Loucy (cell line): ENCODE data around the gene SPEM1.

Experiments used
- H2AFZ ChIP-seq: fragments of 200-600 bp; sonication (generic); 2 replicates; pipeline ENCODE4 v1.6.0; 2016; ENCODE audit warnings: antibody characterized with exemption, mild to moderate bottlenecking, low read length, moderate library complexity
- H3F3A ChIP-seq: fragments of 200-600 bp; 2 replicates; pipeline ENCODE4 v1.6.0; 2016; ENCODE audit warnings: antibody characterized with exemption, low read depth, mild to moderate bottlenecking
- H3K27me3 ChIP-seq: fragments of 200-600 bp; sonication (generic); 2 replicates; pipeline ENCODE4 v1.6.1; 2014; ENCODE audit warnings: low read length, mild to moderate bottlenecking; ENCODE audit not compliant: insufficient read depth, poor library complexity, severe bottlenecking
- H3K36me3 ChIP-seq: fragments of 200-600 bp; sonication (generic); 2 replicates; pipeline ENCODE4 v1.6.1; 2016; ENCODE audit warnings: low read length; ENCODE audit not compliant: insufficient read depth
- H3K4me1 ChIP-seq: fragments of 200-600 bp; sonication (generic); 2 replicates; pipeline ENCODE4 v1.5.1; 2014; ENCODE audit warnings: low read length, mild to moderate bottlenecking; ENCODE audit not compliant: insufficient read depth, poor library complexity, severe bottlenecking
- H3K4me2 ChIP-seq: fragments of 200-600 bp; sonication (generic); 2 replicates; pipeline ENCODE4 v1.6.0; 2014; ENCODE audit warnings: antibody characterized with exemption, low read length, low read depth, mild to moderate bottlenecking; ENCODE audit not compliant: poor library complexity, severe bottlenecking
- H3K4me3 ChIP-seq: fragments of 200-600 bp; sonication (generic); 2 replicates; pipeline ENCODE4 v1.5.1; 2014; ENCODE audit warnings: low read length, mild to moderate bottlenecking, mixed read lengths; ENCODE audit not compliant: poor library complexity, severe bottlenecking
- H3K79me2 ChIP-seq: fragments of 200-600 bp; sonication (generic); 2 replicates; pipeline ENCODE4 v1.6.1; 2014; ENCODE audit warnings: low read length; ENCODE audit not compliant: insufficient read depth
- H3K9ac ChIP-seq: fragments of 200-600 bp; sonication (generic); 2 replicates; pipeline ENCODE4 v1.6.0; 2014; ENCODE audit warnings: mild to moderate bottlenecking, low read depth, low read length, moderate library complexity; ENCODE audit not compliant: poor library complexity, severe bottlenecking
- H3K9me2 ChIP-seq: fragments of 200-600 bp; sonication (generic); replicated peaks from 2 replicates; pipeline ENCODE4 v1.6.1; 2016; ENCODE audit warnings: low read depth, low read length, mixed read lengths
- H3K9me3 ChIP-seq: fragments of 200-600 bp; sonication (generic); 2 replicates; pipeline ENCODE4 v1.6.1; 2014; ENCODE audit warnings: mild to moderate bottlenecking, antibody characterized with exemption, low read length, low read depth; ENCODE audit not compliant: insufficient read depth
- H4K20me1 ChIP-seq: fragments of 200-600 bp; sonication (generic); 2 replicates; pipeline ENCODE4 v1.6.0; 2014; ENCODE audit warnings: antibody characterized with exemption, low read length, mild to moderate bottlenecking; ENCODE audit not compliant: insufficient read depth, poor library complexity, severe bottlenecking
- EZH2phosphoT487 ChIP-seq: fragments of 200-600 bp; IDR thresholded peaks from 2 replicates; pipeline ENCODE4 v1.6.1; 2018; ENCODE audit warnings: antibody characterized with exemption, mild to moderate bottlenecking, moderate library complexity, borderline replicate concordance
- TF ChIP-seq, protein P1 (sequence below): fragments of 200-600 bp; sonication (generic); conservative IDR thresholded peaks from 2 replicates; pipeline ENCODE4 v1.5.1; 2014; ENCODE audit warnings: mild to moderate bottlenecking, antibody characterized with exemption, low read length

Gene SPEM1

GRCh38 chr17:7435676-7436555 lies 15.8 kb downstream of the SPEM1 start:
- H3K9me3 ChIP-seq, result no peaks in the 10 kb centered on the region
- peak overlapping the region; percentile 78 for H2AFZ ChIP-seq
- no peaks in the 10 kb centered on the region for H3K36me3 ChIP-seq
- H3K4me2 ChIP-seq, result peak overlapping the region; percentile 95
- H3K27me3 ChIP-seq, result no peaks in the 10 kb centered on the region
- peak overlapping the region; percentile 77 for H3K9ac ChIP-seq
- no peaks in the 10 kb centered on the region; the same call in 1 of the 2 replicates for H3F3A ChIP-seq
- H3K9me2 ChIP-seq, result no peaks in the 10 kb centered on the region
- peak overlapping the region; percentile 95 for H3K4me3 ChIP-seq
- peaks cover 43% of the 10 kb centered on the region; the same call in 1 of the 2 replicates for H3K79me2 ChIP-seq
- TF ChIP-seq EZH2phosphoT487, result no peak
- TF ChIP-seq, protein P1, sequence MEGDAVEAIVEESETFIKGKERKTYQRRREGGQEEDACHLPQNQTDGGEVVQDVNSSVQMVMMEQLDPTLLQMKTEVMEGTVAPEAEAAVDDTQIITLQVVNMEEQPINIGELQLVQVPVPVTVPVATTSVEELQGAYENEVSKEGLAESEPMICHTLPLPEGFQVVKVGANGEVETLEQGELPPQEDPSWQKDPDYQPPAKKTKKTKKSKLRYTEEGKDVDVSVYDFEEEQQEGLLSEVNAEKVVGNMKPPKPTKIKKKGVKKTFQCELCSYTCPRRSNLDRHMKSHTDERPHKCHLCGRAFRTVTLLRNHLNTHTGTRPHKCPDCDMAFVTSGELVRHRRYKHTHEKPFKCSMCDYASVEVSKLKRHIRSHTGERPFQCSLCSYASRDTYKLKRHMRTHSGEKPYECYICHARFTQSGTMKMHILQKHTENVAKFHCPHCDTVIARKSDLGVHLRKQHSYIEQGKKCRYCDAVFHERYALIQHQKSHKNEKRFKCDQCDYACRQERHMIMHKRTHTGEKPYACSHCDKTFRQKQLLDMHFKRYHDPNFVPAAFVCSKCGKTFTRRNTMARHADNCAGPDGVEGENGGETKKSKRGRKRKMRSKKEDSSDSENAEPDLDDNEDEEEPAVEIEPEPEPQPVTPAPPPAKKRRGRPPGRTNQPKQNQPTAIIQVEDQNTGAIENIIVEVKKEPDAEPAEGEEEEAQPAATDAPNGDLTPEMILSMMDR, result peak; percentile 56
- peaks cover 13% of the 10 kb centered on the region for H4K20me1 ChIP-seq
- peaks cover 27% of the 10 kb centered on the region for H3K4me1 ChIP-seq

GRCh38 chr17:7436556-7437368 lies 16.6 kb downstream of the SPEM1 start:
- H4K20me1 ChIP-seq, result peaks cover 13% of the 10 kb centered on the region
- H3K79me2 ChIP-seq, result peaks cover 43% of the 10 kb centered on the region; the same call in 1 of the 2 replicates
- peak overlapping the region; percentile 95 for H3K4me3 ChIP-seq
- no peaks in the 10 kb centered on the region for H3K36me3 ChIP-seq
- H3F3A ChIP-seq, result no peaks in the 10 kb centered on the region; the same call in 1 of the 2 replicates
- peak overlapping the region; percentile 77 for H3K9ac ChIP-seq
- H2AFZ ChIP-seq, result no peak overlapping the region
- no peaks in the 10 kb centered on the region for H3K9me3 ChIP-seq
- H3K9me2 ChIP-seq, result no peaks in the 10 kb centered on the region
- peaks cover 27% of the 10 kb centered on the region for H3K4me1 ChIP-seq
- H3K4me2 ChIP-seq, result peak overlapping the region; percentile 95
- no peaks in the 10 kb centered on the region for H3K27me3 ChIP-seq
- TF ChIP-seq EZH2phosphoT487, result no peak
- TF ChIP-seq, protein P1, result no peak

DNA sequence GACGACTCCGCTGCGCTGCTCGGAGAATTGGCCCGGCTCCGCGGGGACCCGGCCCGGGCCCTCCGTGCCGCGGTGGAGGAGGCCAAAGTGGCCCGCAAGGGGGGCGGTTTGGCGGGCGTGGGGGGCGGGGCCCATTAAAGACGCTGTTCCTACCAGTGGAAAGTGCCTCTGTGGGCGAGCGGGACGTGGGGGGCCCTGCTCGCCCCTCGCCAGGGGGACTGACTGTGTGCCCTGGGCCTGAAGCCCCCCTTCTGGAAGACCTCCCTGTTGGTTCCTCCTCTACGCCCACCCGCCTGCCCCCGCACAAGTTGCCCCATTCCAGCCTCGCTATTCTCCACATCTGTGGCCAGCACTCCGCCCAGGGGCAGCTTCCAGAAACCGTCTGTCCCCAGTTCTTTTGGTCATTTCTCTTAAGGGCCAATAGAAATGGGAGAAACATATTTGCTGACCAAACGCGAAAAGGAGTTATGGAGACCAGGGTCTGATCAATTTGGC lies 17.3 kb downstream of the SPEM1 start:
- TF ChIP-seq, protein P1, result no peak
- TF ChIP-seq EZH2phosphoT487, result no peak
- peaks cover 13% of the 10 kb centered on the region for H4K20me1 ChIP-seq
- peaks cover 27% of the 10 kb centered on the region for H3K4me1 ChIP-seq
- no peak overlapping the region for H2AFZ ChIP-seq
- no peaks in the 10 kb centered on the region for H3K9me3 ChIP-seq
- H3K79me2 ChIP-seq, result peaks cover 43% of the 10 kb centered on the region; the same call in 1 of the 2 replicates
- H3K9ac ChIP-seq, result no peak overlapping the region
- H3K4me2 ChIP-seq, result peak overlapping the region; percentile 85
- no peaks in the 10 kb centered on the region for H3K9me2 ChIP-seq
- H3F3A ChIP-seq, result no peaks in the 10 kb centered on the region; the same call in 1 of the 2 replicates
- no peaks in the 10 kb centered on the region for H3K36me3 ChIP-seq
- H3K4me3 ChIP-seq, result peak overlapping the region; percentile 94
- H3K27me3 ChIP-seq, result no peaks in the 10 kb centered on the region
